HFF-Myc (cell line): Measurements from ENCODE around the gene UGT1A4.

Experiments
- DNase-seq: peaks from one replicate; pipeline ENCODE4 v3.0.0-alpha.2; 2011; ENCODE audit warnings: low read depth; ENCODE audit errors: extremely low read depth
- H3K4me3 ChIP-seq: replicated peaks from 2 replicates; pipeline ENCODE4 v1.5.1; 2011; ENCODE audit warnings: low read depth, mild to moderate bottlenecking, control low read depth, low read length
- TF ChIP-seq, protein P1 (sequence below): IDR thresholded peaks from 2 replicates; pipeline ENCODE4 v1.5.1; 2012; ENCODE audit warnings: mild to moderate bottlenecking, low read depth, low read length, control low read depth; ENCODE audit errors: missing control alignments

UGT1A4 gene

DNA sequence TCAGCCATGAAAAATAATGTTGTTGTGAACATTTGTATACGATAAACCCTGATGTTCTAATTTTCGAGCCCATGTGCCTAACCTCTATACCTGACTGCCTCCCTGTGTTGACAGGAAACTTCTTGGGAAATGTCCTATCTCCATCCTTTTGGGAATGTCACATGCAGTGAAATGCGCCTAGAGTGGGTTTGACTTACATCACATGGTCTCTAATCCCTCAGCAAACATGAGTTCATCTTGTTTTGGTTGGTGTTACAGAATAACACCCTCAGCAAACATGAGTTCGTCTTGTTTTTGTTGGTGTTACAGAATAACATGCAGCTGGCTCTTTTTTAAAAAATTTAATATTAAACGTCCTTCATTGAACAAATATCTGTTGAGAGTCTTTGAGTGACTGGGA, 30.2 kb upstream of the UGT1A4 start:
- no peak overlapping the region for H3K4me3 ChIP-seq
- no peak for DNase-seq
- TF ChIP-seq, protein P1, sequence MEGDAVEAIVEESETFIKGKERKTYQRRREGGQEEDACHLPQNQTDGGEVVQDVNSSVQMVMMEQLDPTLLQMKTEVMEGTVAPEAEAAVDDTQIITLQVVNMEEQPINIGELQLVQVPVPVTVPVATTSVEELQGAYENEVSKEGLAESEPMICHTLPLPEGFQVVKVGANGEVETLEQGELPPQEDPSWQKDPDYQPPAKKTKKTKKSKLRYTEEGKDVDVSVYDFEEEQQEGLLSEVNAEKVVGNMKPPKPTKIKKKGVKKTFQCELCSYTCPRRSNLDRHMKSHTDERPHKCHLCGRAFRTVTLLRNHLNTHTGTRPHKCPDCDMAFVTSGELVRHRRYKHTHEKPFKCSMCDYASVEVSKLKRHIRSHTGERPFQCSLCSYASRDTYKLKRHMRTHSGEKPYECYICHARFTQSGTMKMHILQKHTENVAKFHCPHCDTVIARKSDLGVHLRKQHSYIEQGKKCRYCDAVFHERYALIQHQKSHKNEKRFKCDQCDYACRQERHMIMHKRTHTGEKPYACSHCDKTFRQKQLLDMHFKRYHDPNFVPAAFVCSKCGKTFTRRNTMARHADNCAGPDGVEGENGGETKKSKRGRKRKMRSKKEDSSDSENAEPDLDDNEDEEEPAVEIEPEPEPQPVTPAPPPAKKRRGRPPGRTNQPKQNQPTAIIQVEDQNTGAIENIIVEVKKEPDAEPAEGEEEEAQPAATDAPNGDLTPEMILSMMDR, result no peak

DNA sequence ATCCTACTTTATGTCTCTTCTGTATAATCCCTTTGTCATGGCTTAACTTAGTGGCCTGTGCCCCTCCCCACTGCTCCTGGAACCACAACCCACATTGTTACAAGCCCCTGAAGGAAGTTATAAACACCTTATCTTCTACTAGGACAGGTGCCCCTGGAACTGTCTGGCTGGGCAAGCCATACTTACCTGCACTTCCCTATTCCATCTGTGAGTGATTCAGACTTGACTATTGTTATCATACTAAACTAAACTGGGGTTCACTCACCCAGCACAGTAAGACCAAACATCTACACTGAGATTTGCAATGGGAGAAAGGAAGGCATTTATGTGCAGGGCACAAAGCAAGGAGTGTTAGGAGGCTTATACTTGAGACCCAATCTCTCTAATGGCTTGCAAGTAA, 29.5 kb upstream of the UGT1A4 start:
- TF ChIP-seq, protein P1, result no peak
- no peak overlapping the region for H3K4me3 ChIP-seq
- no peak for DNase-seq

DNA sequence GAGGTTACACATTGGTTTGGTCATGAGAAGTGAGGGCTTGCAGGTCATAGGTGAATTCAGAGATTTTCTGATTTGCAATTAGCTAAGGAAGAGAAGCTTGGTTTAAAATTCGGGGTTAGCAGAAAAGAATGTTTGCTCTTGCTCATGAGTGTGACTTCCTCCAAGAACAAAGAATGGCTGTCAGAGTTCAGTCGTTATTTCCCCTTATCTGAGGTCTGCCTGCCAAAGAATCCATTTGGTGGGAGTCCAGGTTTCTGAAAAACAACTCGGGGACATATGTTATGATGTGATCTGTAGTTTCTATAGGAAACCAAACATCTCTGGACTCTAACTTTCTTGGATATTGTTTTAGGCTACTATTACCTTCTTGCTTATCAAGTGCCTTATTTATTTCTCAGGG, 29.0 kb upstream of the UGT1A4 start:
- TF ChIP-seq, protein P1, result no peak
- H3K4me3 ChIP-seq, result no peak overlapping the region
- DNase-seq, result no peak

DNA sequence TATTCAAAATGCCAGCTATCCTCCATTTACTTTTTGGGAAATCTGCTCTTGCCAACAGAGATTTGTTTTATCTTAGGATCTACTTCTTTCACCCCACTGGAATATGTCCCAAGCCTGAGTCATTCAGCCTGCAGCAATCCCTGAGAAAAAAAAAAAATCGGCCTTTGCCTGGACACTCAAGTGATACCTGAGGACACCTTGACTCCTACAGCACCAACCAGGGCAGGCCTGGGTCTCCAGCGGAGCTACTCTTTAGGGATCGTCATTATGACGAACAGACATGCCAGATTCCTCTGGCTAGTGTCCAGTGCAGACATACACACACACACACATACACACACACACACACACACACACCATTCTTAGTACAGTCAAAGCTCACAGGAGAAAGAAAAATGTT, 28.1 kb upstream of the UGT1A4 start:
- H3K4me3 ChIP-seq, result no peak overlapping the region
- DNase-seq, result no peak
- TF ChIP-seq, protein P1, result no peak

DNA sequence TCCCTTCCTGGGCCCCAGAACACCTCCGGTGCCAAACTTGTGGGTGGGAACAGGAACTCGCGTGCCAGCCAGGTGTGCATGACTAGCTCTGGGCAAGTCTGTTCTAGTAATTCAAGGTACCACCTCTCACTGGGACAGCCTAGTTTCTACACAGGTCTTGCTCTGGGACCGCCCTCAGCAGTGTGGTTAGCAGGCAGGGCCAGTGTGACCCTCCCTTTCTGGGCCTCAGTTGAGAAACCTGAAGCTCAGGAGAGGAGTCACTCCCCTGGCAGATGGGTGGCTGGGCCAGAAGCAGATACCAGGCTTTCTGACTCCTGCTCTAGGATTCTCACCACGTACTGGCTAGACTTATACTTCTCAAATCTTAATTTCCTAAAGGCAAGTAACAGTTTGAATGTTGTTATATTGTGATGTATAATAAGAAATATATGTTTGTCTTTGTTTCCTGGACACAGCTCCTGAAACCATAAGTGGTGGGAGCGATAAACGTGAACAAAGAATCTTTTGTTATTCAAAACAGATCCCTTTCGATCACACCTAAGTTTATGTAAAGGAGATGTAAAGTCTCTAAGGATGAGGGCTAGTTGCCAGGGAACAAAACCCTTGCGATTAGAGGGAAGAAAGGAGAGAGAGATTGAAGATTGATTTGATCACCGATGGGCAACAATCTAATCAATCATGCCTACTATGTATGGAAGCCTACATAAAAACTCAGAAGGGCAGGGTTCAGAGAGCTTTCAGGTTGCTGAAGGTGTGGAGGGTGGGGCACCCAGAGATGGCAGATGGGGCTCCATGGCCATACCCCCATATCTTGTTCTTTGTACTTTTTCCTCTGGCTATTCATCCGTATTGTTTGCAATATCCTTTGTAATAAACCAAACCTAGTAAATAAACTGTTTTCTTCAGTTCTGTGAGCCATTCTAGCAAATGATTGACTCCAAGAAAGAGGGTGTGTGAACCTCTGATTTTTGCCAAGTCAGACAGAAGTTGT, 26.8 kb upstream of the UGT1A4 start:
- no peak overlapping the region for H3K4me3 ChIP-seq
- no peak for DNase-seq
- TF ChIP-seq, protein P1, result no peak

DNA sequence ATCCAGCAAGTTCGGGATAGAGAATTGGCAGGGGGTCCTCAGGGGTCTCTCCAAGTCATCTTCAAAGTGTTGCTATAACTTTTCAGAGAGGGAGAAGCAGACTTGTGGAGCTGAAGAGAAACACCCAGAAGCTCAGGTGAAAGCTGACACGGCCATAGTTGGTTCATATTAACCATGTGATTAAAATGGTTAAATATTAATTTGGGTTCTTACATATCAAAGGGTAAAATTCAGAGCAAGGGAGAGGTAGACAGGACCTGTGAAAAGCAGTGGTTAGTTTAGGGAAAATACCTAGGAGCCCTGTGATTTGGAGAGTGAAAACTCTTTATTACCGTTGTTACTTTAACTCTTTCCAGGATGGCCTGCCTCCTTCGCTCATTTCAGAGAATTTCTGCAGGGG, 25.9 kb upstream of the UGT1A4 start, which contains the start of gene UGT1A6:
Gene UGT1A6 (plus strand): TSS at position 243 of the 400 bp plus-strand sequence. CDS start 115 bp downstream, at position 358.
- TF ChIP-seq, protein P1, result no peak
- H3K4me3 ChIP-seq, result no peak within 1 kb of the TSS

More for the DNA sequence above, 25.9 kb upstream of the UGT1A4 start, which contains the start of gene UGT1A6:
- DNase-seq, result no peak
